ENCODE results near the gene IL9.

- no peak for TF ChIP-seq EZH2phosphoT487 (IDR thresholded peaks at IDR 0.05; ENCODE audit: insufficient read depth, low read depth)
- TF ChIP-seq EZH2 (IDR thresholded peaks at IDR 0.05; ENCODE audit: insufficient read depth, poor library complexity, severe bottlenecking) = no peak
These were observed 21.2 kb downstream of the IL9 start for GRCh38 chr5:135874461-135874860.

All from GM23248 (cell line).